Stimulated activated CD4-positive, alpha-beta T cell treated with anti-CD3 and anti-CD28 coated beads, Interleukin-4, amount 100 ng/mL, for 48 hours (primary cell): ENCODE data around the gene IL3.

Experiments used
- DNase-seq, 2 donors: peaks; one replicate each; pipeline ENCODE4 v3.0.0-alpha.2; 2020; ENCODE audit warnings: low read depth in 2 of 2

IL3 gene

GRCh38 chr5:132112111-132112510 is 51.7 kb downstream of the IL3 start:
- no peak for DNase-seq
